GM12892 (cell line): ENCODE data around the gene ANKRD33.

ENCODE experiments used
- POLR2A ChIP-seq: IDR thresholded peaks from 2 replicates; pipeline ENCODE4 v1.6.1; 2011; ENCODE audit warnings: low read depth, low read length, control low read depth
- POLR2AphosphoS5 ChIP-seq: IDR thresholded peaks from 2 replicates; pipeline ENCODE4 v1.6.1; 2011; ENCODE audit warnings: low read depth, low read length, control low read depth
- TAF1 ChIP-seq: IDR thresholded peaks from 2 replicates; pipeline ENCODE4 v1.6.1; 2011; ENCODE audit warnings: low read depth, mild to moderate bottlenecking, control low read depth, low read length, borderline replicate concordance

DNA sequence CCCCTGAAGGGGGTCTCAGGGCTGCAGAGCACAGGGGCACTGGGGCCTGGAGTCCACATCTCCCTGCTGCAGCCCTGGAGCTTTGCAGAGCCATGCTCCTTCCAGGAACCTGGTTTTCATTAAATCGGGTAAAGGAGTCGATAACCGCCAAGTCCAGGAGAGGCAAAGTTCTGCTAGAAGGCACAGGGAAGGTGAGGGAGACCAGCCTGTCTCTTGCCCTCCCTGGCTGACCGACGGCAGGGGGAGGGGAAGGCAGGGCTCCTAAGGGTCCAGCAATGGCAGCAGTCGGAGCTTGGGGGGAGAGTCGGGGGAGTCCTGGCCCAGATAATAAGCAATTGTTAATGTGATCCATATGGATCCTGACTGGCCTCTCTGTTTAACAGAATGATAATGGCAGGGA is 42.4 kb upstream of the ANKRD33 start:
- no peak for TF ChIP-seq POLR2A
- no peak for TF ChIP-seq POLR2AphosphoS5
- TF ChIP-seq TAF1, result no peak
